HepG2 (cell line): ENCODE measurements around the gene NPVF. TPM values are rescaled to one million over a fixed set of nuclear protein-coding genes. Genes with fewer than 3 reads are reported as not detected.

Experiments
- HIC2 ChIP-seq: sonication (generic); formaldehyde crosslinking; IDR thresholded peaks from 2 replicates; pipeline ENCODE4 v1.9.0; 2022; ENCODE audit warnings: low read depth, missing genetic modification reagents
- RERE ChIP-seq: IDR thresholded peaks from 2 replicates; pipeline ENCODE4 v1.6.1; 2016; ENCODE audit warnings: low read depth, missing genetic modification reagents, missing compliant biosample characterization
- SAP130 ChIP-seq: IDR thresholded peaks from 2 replicates; pipeline ENCODE4 v1.6.1; 2016; ENCODE audit warnings: low read depth
- SIN3B ChIP-seq: fragments of 150-350 bp; IDR thresholded peaks from 2 replicates; pipeline ENCODE4 v1.6.1; 2014; ENCODE audit warnings: low read length
- SKI ChIP-seq: fragments of 450-650 bp; IDR thresholded peaks from one replicate; pipeline ENCODE4 v1.6.1; 2018; ENCODE audit warnings: mild to moderate bottlenecking; ENCODE audit not compliant: partially characterized antibody
- SOX5 ChIP-seq: IDR thresholded peaks from 2 replicates; pipeline ENCODE4 v1.6.1; 2016; ENCODE audit warnings: borderline replicate concordance
- TARDBP ChIP-seq: sonication (generic); formaldehyde crosslinking; IDR thresholded peaks from 2 replicates; pipeline ENCODE4 v1.8.0; 2022; ENCODE audit warnings: mild to moderate bottlenecking, missing genetic modification reagents
- TBX2 ChIP-seq: sonication (generic); formaldehyde crosslinking; IDR thresholded peaks from 2 replicates; pipeline ENCODE4 v1.5.0; 2020; ENCODE audit warnings: missing genetic modification reagents, mild to moderate bottlenecking, borderline replicate concordance
- ZBTB46 ChIP-seq: sonication (generic); formaldehyde crosslinking; IDR thresholded peaks from 2 replicates; pipeline ENCODE4 v1.4.0; 2020; ENCODE audit warnings: mild to moderate bottlenecking, missing genetic modification reagents, borderline replicate concordance
- ZBTB7B ChIP-seq: sonication (generic); formaldehyde crosslinking; IDR thresholded peaks from 2 replicates; pipeline ENCODE4 v1.4.0; 2020; ENCODE audit warnings: missing genetic modification reagents
- ZNF235 ChIP-seq: sonication (generic); formaldehyde crosslinking; IDR thresholded peaks from 2 replicates; pipeline ENCODE4 v1.8.1; 2023; ENCODE audit warnings: mild to moderate bottlenecking, missing genetic modification reagents, borderline replicate concordance
- ZNF343 ChIP-seq: sonication (generic); formaldehyde crosslinking; IDR thresholded peaks from 2 replicates; pipeline ENCODE4 v1.4.0; 2020; ENCODE audit warnings: mild to moderate bottlenecking, missing genetic modification reagents
- ZNF362 ChIP-seq: sonication (generic); formaldehyde crosslinking; IDR thresholded peaks from 2 replicates; pipeline ENCODE4 v1.4.0; 2020; ENCODE audit warnings: missing genetic modification reagents, mild to moderate bottlenecking, borderline replicate concordance
- ZNF609 ChIP-seq: sonication (generic); formaldehyde crosslinking; IDR thresholded peaks from 2 replicates; pipeline ENCODE4 v1.4.0; 2020; ENCODE audit warnings: mild to moderate bottlenecking, missing genetic modification reagents, borderline replicate concordance
- ZNF749 ChIP-seq: sonication (generic); formaldehyde crosslinking; IDR thresholded peaks from 2 replicates; pipeline ENCODE4 v1.8.0; 2022; ENCODE audit warnings: mild to moderate bottlenecking, missing genetic modification reagents, moderate library complexity, borderline replicate concordance
- polyA plus RNA-seq, 8 experiments: library from polyadenylated mRNA; depleted of rRNA in 3 of 8; stranded (reverse) in 7 of 8; unstranded in 1 of 8; fragments of >200 nt; fragmentation: Illumina TruSeq in 4 of 8; extraction: Trizol in 4 of 8; gene quantifications; 2 replicates each; pipeline versions ENCODE4 v1.2.1 to v1.2.3, GENCODE V29; 2011 to 2016; ENCODE audit warnings: low read depth in 4 of 8, missing spikeins in 1 of 8, mixed read lengths in 1 of 8; ENCODE audit not compliant: insufficient read depth in 1 of 8
- total RNA-seq, 5 experiments: library from RNA; depleted of rRNA; stranded (reverse); fragments of >200 nt; fragmentation: Illumina TruSeq; extraction: Trizol; gene quantifications; 2 replicates each; pipeline ENCODE4 v1.2.3, GENCODE V29; 2016; ENCODE audit warnings: low read depth in 1 of 5

NPVF gene
- total and polyA plus RNA-seq, 2 of the 13 experiments (the other 11 are each of a cell fraction or from before 2014, with no cell fraction given), result not detected

GRCh38 chr7:25249772-25250171, 21.5 kb upstream of the NPVF start (continued):
- TF ChIP-seq ZNF609 (CRISPR knock-in tag), result no peak
- no peak for TF ChIP-seq SKI
- TF ChIP-seq SOX5, result peak; percentile 82
- TF ChIP-seq SIN3B, result no peak
- no peak for TF ChIP-seq ZNF749
- no peak for TF ChIP-seq ZNF235
- TF ChIP-seq ZNF362, result no peak
- TF ChIP-seq ZNF343 (CRISPR knock-in tag), result no peak
- no peak for TF ChIP-seq RERE (CRISPR knock-in tag)
- no peak for TF ChIP-seq TBX2 (CRISPR knock-in tag)
- no peak for TF ChIP-seq ZBTB7B (CRISPR knock-in tag)
- no peak for TF ChIP-seq HIC2 (CRISPR knock-in tag)
- no peak for TF ChIP-seq TARDBP (CRISPR knock-in tag)
- 0 out of 2 replicates have a peak, but pooled peaks have one; percentile 16 for TF ChIP-seq SAP130 (CRISPR knock-in tag)
- no peak for TF ChIP-seq ZBTB46 (CRISPR knock-in tag)
